Uterus (tissue), 4 donors: Measurements from ENCODE around the gene CHCHD3. TPM values are rescaled to one million over a fixed set of nuclear protein-coding genes. Genes with fewer than 3 reads are reported as not detected.

ENCODE experiments used
- DNase-seq, 2 donors: peaks; one replicate each; pipeline ENCODE4 v3.0.0-alpha.2; 2019 to 2020
- H3K27ac ChIP-seq, 2 donors: fragments of 200-600 bp; sonication (generic); 1 replicate in 1 of 2; 2 replicates in 1 of 2; pipeline ENCODE4 v1.5.1; 2016 to 2018
- H3K27me3 ChIP-seq, 2 donors: fragments of 200-600 bp; sonication (generic); one replicate each; pipeline ENCODE4 v1.5.1; 2018 to 2019; ENCODE audit warnings: control low read depth in 1 of 2
- H3K36me3 ChIP-seq, 2 donors: fragments of 200-600 bp; sonication (generic); one replicate each; pipeline ENCODE4 v1.5.1; 2019; ENCODE audit warnings: control low read depth in 1 of 2
- H3K4me1 ChIP-seq, 2 donors: fragments of 200-600 bp; sonication (generic); one replicate each; pipeline ENCODE4 v1.5.1; 2018 to 2019; ENCODE audit warnings: control low read depth in 1 of 2
- H3K4me3 ChIP-seq, 2 donors: fragments of 200-600 bp; sonication (generic); 1 replicate in 1 of 2; 2 replicates in 1 of 2; pipeline ENCODE4 v1.5.1; 2018 to 2019; ENCODE audit warnings: mild to moderate bottlenecking in 1 of 2
- H3K9me3 ChIP-seq, 2 donors: fragments of 200-600 bp; sonication (generic); one replicate each; pipeline ENCODE4 v1.5.1; 2019; ENCODE audit warnings: control low read depth in 1 of 2
- POLR2A ChIP-seq, 2 donors: fragments of 450-650 bp; IDR thresholded peaks; one replicate each; pipeline ENCODE4 v1.6.1; 2016; ENCODE audit warnings: antibody characterized with exemption in 2 of 2, mild to moderate bottlenecking in 1 of 2, moderate library complexity in 1 of 2
- intact Hi-C: fragments of 100-400 bp; cut with DNase I; formaldehyde crosslinking; loops from one replicate; pipeline ENCODE4 v1.15.1; 2023; ENCODE audit warnings: low total_unique reads
- total RNA-seq, 4 donors: library from RNA; depleted of rRNA in 3 of 4; stranded (reverse); fragments of >200 nt in 3 of 4; gene quantifications; one replicate each; pipeline versions ENCODE4 v1.1.0 to v1.2.4, GENCODE V29; 2014 to 2023
- TF ChIP-seq, protein P1 (sequence below), 4 experiments: fragments of 200-600 bp in 2 of 4; fragments of 450-650 bp in 2 of 4; sonication (generic) in 2 of 4; IDR thresholded peaks; one replicate each; pipeline ENCODE4 v1.5.1; 2016 to 2019; ENCODE audit warnings: antibody characterized with exemption in 4 of 4, mild to moderate bottlenecking in 2 of 4, moderate library complexity in 1 of 4
- donor health status: DM: yes; HTN: yes; CAD: no.

CHCHD3 gene
- total RNA-seq, 4 donors from 2014 or later, result 43.5 to 61.0 (median 47.6) TPM

DNA sequence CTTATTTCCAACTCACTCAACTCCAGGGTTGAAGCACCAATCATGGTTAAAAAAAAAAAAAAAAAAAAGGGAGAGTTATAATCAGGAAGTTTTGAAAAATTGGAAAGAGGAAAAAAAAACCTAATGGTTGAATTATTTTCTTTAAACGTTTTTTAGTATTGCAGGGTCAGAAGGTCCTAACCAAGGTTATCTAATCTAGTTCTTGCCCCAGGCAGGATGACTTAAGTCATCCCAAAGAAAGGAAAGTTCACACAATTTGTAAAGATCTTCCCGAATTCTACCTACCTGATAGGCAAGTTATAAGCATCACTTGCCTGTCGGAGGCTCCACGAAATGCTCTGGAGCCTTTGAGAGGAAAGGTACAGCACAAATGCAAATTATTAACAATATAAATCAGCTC is 297.5 kb downstream of the CHCHD3 start:
- TF ChIP-seq POLR2A (IDR thresholded peaks at IDR 0.05), result no peak
- TF ChIP-seq, protein P1, sequence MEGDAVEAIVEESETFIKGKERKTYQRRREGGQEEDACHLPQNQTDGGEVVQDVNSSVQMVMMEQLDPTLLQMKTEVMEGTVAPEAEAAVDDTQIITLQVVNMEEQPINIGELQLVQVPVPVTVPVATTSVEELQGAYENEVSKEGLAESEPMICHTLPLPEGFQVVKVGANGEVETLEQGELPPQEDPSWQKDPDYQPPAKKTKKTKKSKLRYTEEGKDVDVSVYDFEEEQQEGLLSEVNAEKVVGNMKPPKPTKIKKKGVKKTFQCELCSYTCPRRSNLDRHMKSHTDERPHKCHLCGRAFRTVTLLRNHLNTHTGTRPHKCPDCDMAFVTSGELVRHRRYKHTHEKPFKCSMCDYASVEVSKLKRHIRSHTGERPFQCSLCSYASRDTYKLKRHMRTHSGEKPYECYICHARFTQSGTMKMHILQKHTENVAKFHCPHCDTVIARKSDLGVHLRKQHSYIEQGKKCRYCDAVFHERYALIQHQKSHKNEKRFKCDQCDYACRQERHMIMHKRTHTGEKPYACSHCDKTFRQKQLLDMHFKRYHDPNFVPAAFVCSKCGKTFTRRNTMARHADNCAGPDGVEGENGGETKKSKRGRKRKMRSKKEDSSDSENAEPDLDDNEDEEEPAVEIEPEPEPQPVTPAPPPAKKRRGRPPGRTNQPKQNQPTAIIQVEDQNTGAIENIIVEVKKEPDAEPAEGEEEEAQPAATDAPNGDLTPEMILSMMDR (IDR thresholded peaks at IDR 0.05), result no peak
- H3K27me3 ChIP-seq, result no peaks in the 10 kb centered on the region
- no peaks in the 10 kb centered on the region for H3K9me3 ChIP-seq
- H3K36me3 ChIP-seq, result no peaks in the 10 kb centered on the region
- intact Hi-C loops, result no loop called here
- H3K4me3 ChIP-seq, result no peak overlapping the region
- H3K4me1 ChIP-seq, result no peaks in the 10 kb centered on the region
- DNase-seq, result no peak
- no peak overlapping the region for H3K27ac ChIP-seq

DNA sequence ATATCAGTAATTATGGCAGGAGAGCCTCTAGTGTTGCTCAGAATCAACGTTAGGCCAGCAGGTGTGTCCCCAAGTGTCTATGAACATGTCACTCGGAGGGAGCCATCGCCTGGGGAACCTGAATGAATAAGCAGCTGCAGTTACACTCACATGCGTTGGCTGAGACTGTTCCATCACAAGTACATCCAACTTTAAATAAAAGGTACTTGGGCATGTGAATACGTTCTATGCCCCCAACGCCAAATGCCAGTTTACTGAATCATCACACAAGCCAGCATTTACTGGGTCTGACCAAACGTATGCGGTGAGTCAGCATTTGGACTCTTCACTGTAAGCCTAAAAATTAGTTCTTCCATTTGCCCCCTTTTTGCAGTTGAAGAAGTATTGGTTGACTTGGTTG is 298.1 kb downstream of the CHCHD3 start:
- TF ChIP-seq, protein P1 (IDR thresholded peaks at IDR 0.05), result no peak
- TF ChIP-seq POLR2A (IDR thresholded peaks at IDR 0.05), result no peak
- H3K4me1 ChIP-seq, result no peaks in the 10 kb centered on the region
- no peaks in the 10 kb centered on the region for H3K36me3 ChIP-seq
- no peak overlapping the region for H3K27ac ChIP-seq
- intact Hi-C loops, result no loop called here
- H3K9me3 ChIP-seq, result no peaks in the 10 kb centered on the region
- H3K27me3 ChIP-seq, result no peaks in the 10 kb centered on the region
- DNase-seq, result no peak
- no peak overlapping the region for H3K4me3 ChIP-seq

DNA sequence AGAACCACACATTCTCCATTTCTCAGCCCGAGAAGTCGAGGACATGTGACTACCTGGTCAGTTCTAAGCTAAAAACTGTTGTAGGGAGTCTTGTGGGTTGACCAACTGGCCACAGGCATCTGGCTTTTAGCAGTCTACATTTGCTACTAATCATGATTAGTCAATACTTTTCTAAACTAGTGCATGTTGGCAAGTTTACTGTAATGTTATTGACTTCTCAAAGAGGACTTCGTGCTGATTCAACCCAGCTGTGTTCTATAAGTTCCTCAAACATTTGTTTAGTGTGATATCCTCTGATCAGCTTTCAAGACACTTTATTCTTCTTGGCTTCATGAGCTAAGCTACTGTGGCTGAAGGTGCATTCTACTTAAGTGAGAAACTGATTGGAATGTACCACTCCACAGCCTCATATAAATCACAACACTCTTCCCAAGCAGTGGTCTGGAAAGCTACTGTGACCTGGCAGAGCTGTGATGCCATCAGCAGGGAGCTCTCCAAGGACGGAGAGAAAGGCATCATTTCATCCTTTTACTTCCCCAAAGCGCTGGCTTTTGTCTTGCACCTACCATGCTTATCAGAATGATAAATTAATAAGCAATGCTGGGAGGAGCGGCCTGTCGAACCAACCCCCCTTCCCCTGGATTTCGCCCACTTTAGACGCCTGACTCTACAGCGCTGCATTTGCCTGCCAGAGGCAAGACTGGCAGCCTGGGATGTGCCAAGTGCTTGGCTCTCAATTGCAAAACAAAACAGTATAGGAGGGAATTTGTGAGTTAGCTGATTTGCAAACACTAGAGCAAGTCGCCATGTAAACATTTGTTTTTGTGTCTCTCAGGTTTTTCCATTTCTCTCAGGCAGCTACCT is 298.9 kb downstream of the CHCHD3 start:
- Histone ChIP-seq H3K36me3 (no peaks in the 10 kb centered on the region), H3K27me3 (no peaks in the 10 kb centered on the region), H3K9me3 (no peaks in the 10 kb centered on the region), H3K4me1 (no peaks in the 10 kb centered on the region), H3K27ac (no peak overlapping the region), H3K4me3 (no peak overlapping the region)
- TF ChIP-seq, protein P1 (IDR thresholded peaks at IDR 0.05), result no peak
- no peak for TF ChIP-seq POLR2A (IDR thresholded peaks at IDR 0.05)
- no peak for DNase-seq
- intact Hi-C loops, result no loop called here

DNA sequence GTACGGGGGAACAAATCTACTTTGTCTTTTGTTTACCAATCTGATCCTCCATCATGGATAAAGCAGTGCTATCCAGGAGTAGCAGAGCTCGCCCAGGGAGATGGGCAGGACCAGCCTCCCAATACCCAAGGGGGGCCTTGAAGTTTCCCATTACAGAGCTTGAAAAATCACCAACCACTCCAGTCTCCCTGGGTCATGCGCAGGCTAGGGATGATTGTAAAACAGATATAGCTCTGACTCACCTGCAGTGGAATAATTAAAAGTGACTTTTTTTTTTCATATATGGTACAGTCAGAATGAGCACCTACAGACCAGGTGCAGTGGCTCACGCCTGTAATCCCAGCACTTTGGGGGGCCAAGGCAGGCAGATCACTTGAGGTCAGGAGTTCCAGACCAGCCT is 301.1 kb downstream of the CHCHD3 start:
- H3K27ac ChIP-seq, result no peak overlapping the region
- intact Hi-C loops, result no loop called here
- H3K27me3 ChIP-seq, result no peaks in the 10 kb centered on the region
- no peaks in the 10 kb centered on the region for H3K9me3 ChIP-seq
- DNase-seq, result no peak
- TF ChIP-seq POLR2A (IDR thresholded peaks at IDR 0.05), result no peak
- TF ChIP-seq, protein P1 (IDR thresholded peaks at IDR 0.05), result no peak
- H3K36me3 ChIP-seq, result no peaks in the 10 kb centered on the region
- no peaks in the 10 kb centered on the region for H3K4me1 ChIP-seq
- H3K4me3 ChIP-seq, result no peak overlapping the region

DNA sequence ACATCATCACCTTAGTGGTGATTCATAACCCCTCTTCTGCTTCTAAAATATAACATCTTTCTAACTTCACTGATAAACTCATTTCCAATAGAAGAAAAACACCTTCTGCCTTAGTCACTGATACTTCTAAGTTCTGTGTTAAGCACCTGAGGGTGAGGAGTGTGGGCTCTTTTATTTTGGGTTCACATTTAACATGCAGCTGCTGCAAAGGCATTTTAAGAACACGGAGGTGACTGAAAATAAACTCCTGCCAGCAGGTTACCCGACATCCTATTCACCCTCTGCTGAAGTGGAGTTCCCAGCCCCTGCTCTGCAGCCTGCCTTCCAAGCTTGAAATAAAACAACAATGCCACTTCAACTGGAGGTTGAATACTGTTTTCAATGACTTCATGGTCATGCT is 302.7 kb downstream of the CHCHD3 start:
- no peaks in the 10 kb centered on the region for H3K27me3 ChIP-seq
- intact Hi-C loops, result no loop called here
- DNase-seq, result no peak

More for the DNA sequence above, 302.7 kb downstream of the CHCHD3 start:
- H3K4me3 ChIP-seq, result no peak overlapping the region
- H3K4me1 ChIP-seq, result no peaks in the 10 kb centered on the region
- TF ChIP-seq, protein P1 (IDR thresholded peaks at IDR 0.05), result no peak
- no peak for TF ChIP-seq POLR2A (IDR thresholded peaks at IDR 0.05)
- no peak overlapping the region for H3K27ac ChIP-seq
- H3K9me3 ChIP-seq, result no peaks in the 10 kb centered on the region
- H3K36me3 ChIP-seq, result no peaks in the 10 kb centered on the region
